GM19455 (cell line): ENCODE results near the gene DDX41.

Experiments
- ATAC-seq: cut with Tn5 transposase; IDR thresholded peaks from one replicate; pipeline ENCODE4 v1.9.1; 2021; ENCODE audit not compliant: unreplicated experiment

The DDX41 gene

GRCh38 chr5:177469750-177470525 is 46.8 kb downstream of the DDX41 start:
- ATAC-seq, result no peak

GRCh38 chr5:177468685-177469628 is 47.8 kb downstream of the DDX41 start:
- ATAC-seq, result no peak

GRCh38 chr5:177468329-177468684 is 48.5 kb downstream of the DDX41 start:
- ATAC-seq, result no peak

- no peak for ATAC-seq
These were observed 49.3 kb downstream of the DDX41 start for GRCh38 chr5:177467436-177467835.

- ATAC-seq, result no peak
These were observed 49.9 kb downstream of the DDX41 start for GRCh38 chr5:177466861-177467260.

GRCh38 chr5:177465044-177465443 is 51.7 kb downstream of the DDX41 start:
- ATAC-seq, result no peak

GRCh38 chr5:177462021-177462670 is 54.6 kb downstream of the DDX41 start:
- ATAC-seq, result no peak
